Muscle layer of duodenum (tissue), 2 donors: Measurements from ENCODE around the gene AQP2.
A peak's percentile ranks its signal among the peaks of the same experiment; 100 is the strongest.

Experiments
- H3K27ac ChIP-seq: one replicate; pipeline ENCODE4 v1.7.0; 2013; ENCODE audit warnings: mild to moderate bottlenecking, low read length
- H3K27me3 ChIP-seq: one replicate; pipeline ENCODE4 v1.7.0; 2013; ENCODE audit warnings: low read depth, mild to moderate bottlenecking, control low read depth, low read length
- H3K36me3 ChIP-seq, 2 donors: one replicate each; pipeline ENCODE4 v1.7.0; 2013; ENCODE audit warnings: low read length in 2 of 2, control low read depth in 1 of 2, mild to moderate bottlenecking in 1 of 2; ENCODE audit not compliant: insufficient read depth in 2 of 2, control insufficient read depth in 1 of 2
- H3K4me1 ChIP-seq, 2 donors: one replicate each; pipeline ENCODE4 v1.7.0; 2013; ENCODE audit warnings: low read length in 2 of 2, mild to moderate bottlenecking in 2 of 2, control low read depth in 1 of 2, moderate library complexity in 1 of 2; ENCODE audit not compliant: insufficient read depth in 2 of 2, control insufficient read depth in 1 of 2
- H3K4me3 ChIP-seq, 2 donors: one replicate each; pipeline ENCODE4 v1.7.0; 2013; ENCODE audit warnings: low read length in 2 of 2, low read depth in 1 of 2, mild to moderate bottlenecking in 1 of 2
- H3K9me3 ChIP-seq, 2 donors: one replicate each; pipeline ENCODE4 v1.7.0; 2013; ENCODE audit warnings: low read length in 2 of 2, control low read depth in 1 of 2, mild to moderate bottlenecking in 1 of 2; ENCODE audit not compliant: control insufficient read depth in 1 of 2
- donor health status: healthy.

Gene AQP2

GRCh38 chr12:49969027-49969426, 18.5 kb downstream of the AQP2 start:
- H3K27ac ChIP-seq, result no peak overlapping the region
- no peak overlapping the region for H3K4me3 ChIP-seq
- H3K9me3 ChIP-seq, result no peaks in the 10 kb centered on the region
- H3K36me3 ChIP-seq, result no peaks in the 10 kb centered on the region
- H3K27me3 ChIP-seq, result no peaks in the 10 kb centered on the region
- H3K4me1 ChIP-seq, result peaks cover 0 to 16% of the 10 kb centered on the region in 2 donors

DNA sequence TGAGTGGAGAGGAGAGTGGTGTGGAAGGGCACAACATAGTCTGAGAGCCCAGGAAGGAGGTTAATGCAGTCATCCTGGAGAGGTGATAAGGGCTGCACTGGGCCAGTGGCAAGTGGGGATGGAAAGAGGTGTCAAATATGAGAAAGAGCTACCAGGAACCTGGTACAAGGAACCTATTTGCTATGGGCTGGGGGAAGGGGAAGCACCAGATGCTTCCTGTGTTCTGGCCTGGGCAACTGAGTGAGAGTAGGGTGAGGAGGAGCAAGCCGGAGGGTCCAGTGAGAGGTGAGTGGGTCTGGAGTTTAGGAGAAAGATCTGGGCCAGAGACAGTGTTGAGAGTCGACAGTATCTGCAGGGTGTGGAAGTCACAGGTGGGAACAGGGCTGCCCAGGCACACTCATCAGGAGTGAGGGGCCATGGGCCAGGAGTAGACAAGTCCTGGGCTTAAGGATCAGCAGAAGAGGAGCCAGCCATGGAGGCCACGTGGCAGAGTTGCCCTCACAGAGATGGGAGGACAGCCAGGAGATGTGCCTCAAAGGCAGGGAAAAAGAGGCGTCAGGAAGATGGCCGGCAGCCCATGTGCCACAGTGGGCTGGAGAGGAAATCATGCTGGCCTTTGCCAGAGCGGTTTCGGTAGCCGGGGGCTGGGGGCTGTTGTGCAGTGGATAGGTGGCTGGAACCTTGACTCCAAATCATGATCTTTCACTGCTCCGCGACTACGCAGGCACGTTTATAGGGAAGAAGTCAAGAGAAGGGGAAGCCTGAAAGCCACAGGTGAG, 19.3 kb downstream of the AQP2 start:
- no peak overlapping the region for H3K4me3 ChIP-seq
- H3K9me3 ChIP-seq, result no peaks in the 10 kb centered on the region
- no peaks in the 10 kb centered on the region for H3K36me3 ChIP-seq
- no peak overlapping the region for H3K27ac ChIP-seq
- H3K27me3 ChIP-seq, result no peaks in the 10 kb centered on the region
- peaks cover 1 to 23% of the 10 kb centered on the region in 2 donors for H3K4me1 ChIP-seq

DNA sequence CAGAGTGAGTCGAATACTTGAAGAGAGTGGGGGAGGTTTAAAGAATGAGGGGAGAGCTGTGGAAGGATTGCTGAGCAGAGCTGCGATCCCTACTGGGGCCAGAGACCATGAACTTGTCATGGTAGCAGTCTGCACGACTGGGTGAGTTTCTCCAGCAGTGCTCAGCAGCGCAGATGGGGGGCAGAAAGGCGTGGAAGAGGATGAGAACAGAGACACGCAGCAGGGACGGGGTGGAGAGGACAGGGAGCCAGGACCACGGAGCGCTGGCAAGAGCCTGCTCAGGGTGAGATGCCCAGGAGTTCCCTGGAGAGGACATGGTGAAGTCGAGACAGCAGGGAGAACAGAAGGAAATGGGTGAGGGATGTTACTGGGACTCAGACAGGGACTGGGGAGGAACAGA, 20.1 kb downstream of the AQP2 start:
- H3K27ac ChIP-seq, result no peak overlapping the region
- H3K27me3 ChIP-seq, result no peaks in the 10 kb centered on the region
- no peaks in the 10 kb centered on the region for H3K36me3 ChIP-seq
- peaks cover 7 to 31% of the 10 kb centered on the region in 2 donors for H3K4me1 ChIP-seq
- no peak overlapping the region for H3K4me3 ChIP-seq
- no peaks in the 10 kb centered on the region for H3K9me3 ChIP-seq

GRCh38 chr12:49971141-49971540, 20.6 kb downstream of the AQP2 start:
- no peaks in the 10 kb centered on the region for H3K36me3 ChIP-seq
- no peak overlapping the region for H3K27ac ChIP-seq
- H3K4me1 ChIP-seq, result peaks cover 7 to 31% of the 10 kb centered on the region in 2 donors
- H3K9me3 ChIP-seq, result no peaks in the 10 kb centered on the region
- no peak overlapping the region for H3K4me3 ChIP-seq
- H3K27me3 ChIP-seq, result no peaks in the 10 kb centered on the region

GRCh38 chr12:49972129-49972528, 21.6 kb downstream of the AQP2 start:
- peaks cover 7 to 29% of the 10 kb centered on the region in 2 donors for H3K4me1 ChIP-seq
- no peaks in the 10 kb centered on the region for H3K36me3 ChIP-seq
- H3K4me3 ChIP-seq, result no peak overlapping the region
- no peaks in the 10 kb centered on the region for H3K9me3 ChIP-seq
- no peaks in the 10 kb centered on the region for H3K27me3 ChIP-seq
- no peak overlapping the region for H3K27ac ChIP-seq

- Histone ChIP-seq H3K27ac (no peak within 1 kb of the TSS), H3K9me3 (no peaks in the 10 kb centered on the region), H3K4me3 (no peak within 1 kb of the TSS), H3K27me3 (no peaks in the 10 kb centered on the region), H3K36me3 (no peaks in the 10 kb centered on the region), H3K4me1 (peaks cover 7 to 22% of the 10 kb centered on the region in 2 donors)
Measured at GRCh38 chr12:49972641-49973360, 22.3 kb downstream of the AQP2 start, which contains the start of gene AQP6. AQP6 (plus strand) TSS chr12:49972947; CDS start chr12:49973174, 227 bp downstream.

GRCh38 chr12:49973361-49973830, 22.9 kb downstream of the AQP2 start:
- Histone ChIP-seq H3K4me1 (peaks cover 7 to 25% of the 10 kb centered on the region in 2 donors), H3K27me3 (no peaks in the 10 kb centered on the region), H3K4me3 (no peak overlapping the region), H3K36me3 (no peaks in the 10 kb centered on the region), H3K27ac (no peak overlapping the region), H3K9me3 (no peaks in the 10 kb centered on the region)

- no peaks in the 10 kb centered on the region for H3K27me3 ChIP-seq
- peak overlapping the region in 1 of 2 donors; percentile 6 for H3K4me3 ChIP-seq
- no peaks in the 10 kb centered on the region for H3K36me3 ChIP-seq
- peaks cover 7 to 28% of the 10 kb centered on the region in 2 donors for H3K4me1 ChIP-seq
- no peaks in the 10 kb centered on the region for H3K9me3 ChIP-seq
- no peak overlapping the region for H3K27ac ChIP-seq
Measured at GRCh38 chr12:49974231-49974675, 23.7 kb downstream of the AQP2 start.

- H3K4me1 ChIP-seq, result peaks cover 7 to 28% of the 10 kb centered on the region in 2 donors
- H3K27me3 ChIP-seq, result no peaks in the 10 kb centered on the region
- peak overlapping the region in 1 of 2 donors; percentile 6 for H3K4me3 ChIP-seq
- no peaks in the 10 kb centered on the region for H3K9me3 ChIP-seq
- no peak overlapping the region for H3K27ac ChIP-seq
- H3K36me3 ChIP-seq, result no peaks in the 10 kb centered on the region
Measured at GRCh38 chr12:49974677-49975317, 24.3 kb downstream of the AQP2 start.

DNA sequence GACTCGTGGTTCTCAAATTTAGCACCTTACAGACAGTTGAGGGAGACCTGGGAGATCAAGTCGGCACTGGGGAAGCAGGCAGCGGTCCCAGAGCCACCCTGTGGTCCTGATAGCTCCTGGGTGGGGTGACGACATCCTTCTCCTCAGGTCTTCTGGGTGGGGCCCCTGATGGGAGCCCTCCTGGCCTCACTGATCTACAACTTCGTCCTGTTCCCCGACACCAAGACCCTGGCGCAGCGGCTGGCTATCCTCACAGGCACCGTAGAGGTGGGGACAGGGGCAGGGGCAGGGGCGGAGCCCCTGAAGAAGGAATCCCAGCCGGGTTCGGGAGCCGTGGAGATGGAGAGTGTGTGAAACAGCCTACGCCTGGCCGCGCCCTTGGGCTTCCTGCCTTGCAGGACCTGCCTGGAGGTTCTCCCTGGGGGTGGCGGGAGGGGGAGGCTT, 24.8 kb downstream of the AQP2 start:
- Histone ChIP-seq H3K27ac (no peak overlapping the region), H3K36me3 (no peaks in the 10 kb centered on the region), H3K4me3 (no peak overlapping the region), H3K27me3 (no peaks in the 10 kb centered on the region), H3K9me3 (no peaks in the 10 kb centered on the region), H3K4me1 (peaks cover 7 to 28% of the 10 kb centered on the region in 2 donors)

GRCh38 chr12:49976557-49976956, 26.0 kb downstream of the AQP2 start:
- Histone ChIP-seq H3K27ac (no peak overlapping the region), H3K36me3 (no peaks in the 10 kb centered on the region), H3K4me1 (peaks cover 7 to 24% of the 10 kb centered on the region in 2 donors), H3K9me3 (no peaks in the 10 kb centered on the region), H3K27me3 (no peaks in the 10 kb centered on the region), H3K4me3 (no peak overlapping the region)
